HG03025 (cell line): ENCODE measurements around the gene PIP5K1C.

Experiments used
- ATAC-seq: cut with Tn5 transposase; IDR thresholded peaks from one replicate; pipeline ENCODE4 v1.9.1; 2021; ENCODE audit warnings: mild to moderate bottlenecking, moderate library complexity; ENCODE audit not compliant: unreplicated experiment, low FRiP score

PIP5K1C gene

GRCh38 chr19:3614858-3615505 is 85.3 kb downstream of the PIP5K1C start:
- ATAC-seq = no peak

GRCh38 chr19:3613818-3614661 is 86.2 kb downstream of the PIP5K1C start:
- no peak for ATAC-seq

- ATAC-seq = no peak
These were observed 87.1 kb downstream of the PIP5K1C start for GRCh38 chr19:3612901-3613741.

GRCh38 chr19:3612330-3612729 is 87.9 kb downstream of the PIP5K1C start:
- ATAC-seq = no peak

DNA sequence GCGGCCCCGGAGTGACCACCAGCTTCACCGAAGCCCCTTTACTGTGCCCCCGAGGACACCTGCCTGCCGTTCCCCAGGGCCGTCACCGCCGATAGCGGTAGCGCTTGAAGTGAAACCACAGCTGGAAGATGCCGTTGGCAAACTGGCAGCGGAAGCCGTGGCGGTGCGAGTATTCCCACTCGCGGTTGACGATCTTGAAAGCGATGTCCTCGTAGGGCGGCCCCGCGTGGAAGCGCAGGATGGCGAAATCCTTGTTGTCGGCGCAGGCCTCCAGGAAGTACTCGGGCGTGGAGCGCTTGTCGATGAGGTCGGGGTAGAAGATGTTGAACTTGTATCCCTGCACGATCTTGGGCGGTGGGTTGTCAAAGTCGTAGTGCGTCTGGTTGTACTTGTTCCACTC is 88.4 kb downstream of the PIP5K1C start:
- no peak for ATAC-seq

DNA sequence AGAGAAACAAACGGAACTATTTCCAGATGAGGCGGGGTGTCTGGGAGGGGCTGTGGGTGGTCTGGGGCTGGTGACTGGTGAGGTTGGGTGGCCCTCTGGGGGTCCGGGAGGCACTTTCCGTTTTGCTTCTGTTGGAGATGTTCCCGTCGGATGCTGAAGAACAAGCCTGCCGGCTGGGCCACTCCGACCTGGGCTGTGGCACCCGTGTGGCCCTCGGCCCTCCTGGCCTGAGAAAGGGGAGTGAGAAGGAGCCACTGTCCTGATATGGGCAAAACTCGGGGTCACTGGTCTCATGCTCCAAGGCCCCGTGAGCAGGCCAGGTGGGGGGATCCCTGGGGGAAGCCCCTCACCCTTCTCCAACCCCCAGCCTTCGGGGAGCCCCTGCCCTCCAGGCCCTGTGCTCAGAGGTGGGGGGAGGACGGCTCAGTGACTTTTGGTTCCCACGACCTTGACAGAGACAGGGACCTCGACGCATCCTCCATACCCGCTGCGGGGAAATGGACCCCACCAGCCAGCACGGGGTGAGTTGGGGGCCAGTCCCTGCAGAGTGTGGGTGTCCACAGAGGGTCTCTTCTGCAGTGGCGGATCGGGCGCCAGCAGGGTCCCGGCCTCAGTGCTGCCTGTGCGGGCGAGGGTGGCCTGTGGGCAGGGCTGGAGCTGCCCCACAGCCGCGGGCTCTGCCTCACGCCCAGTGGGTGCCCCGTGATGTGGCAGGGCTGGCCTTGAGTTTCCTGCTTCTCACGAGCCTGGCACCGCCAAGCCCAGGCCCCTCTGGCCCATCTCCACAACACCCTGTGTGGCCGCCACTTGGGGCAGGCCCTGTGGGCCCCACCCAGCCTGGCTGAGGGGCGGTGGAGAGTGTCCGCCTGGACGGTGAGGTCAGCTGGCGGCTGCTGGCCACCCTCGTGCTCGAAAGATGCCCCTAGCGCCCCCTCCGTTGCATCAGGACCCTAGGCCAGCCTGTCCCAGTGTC is 89.2 kb downstream of the PIP5K1C start:
- ATAC-seq = no peak

DNA sequence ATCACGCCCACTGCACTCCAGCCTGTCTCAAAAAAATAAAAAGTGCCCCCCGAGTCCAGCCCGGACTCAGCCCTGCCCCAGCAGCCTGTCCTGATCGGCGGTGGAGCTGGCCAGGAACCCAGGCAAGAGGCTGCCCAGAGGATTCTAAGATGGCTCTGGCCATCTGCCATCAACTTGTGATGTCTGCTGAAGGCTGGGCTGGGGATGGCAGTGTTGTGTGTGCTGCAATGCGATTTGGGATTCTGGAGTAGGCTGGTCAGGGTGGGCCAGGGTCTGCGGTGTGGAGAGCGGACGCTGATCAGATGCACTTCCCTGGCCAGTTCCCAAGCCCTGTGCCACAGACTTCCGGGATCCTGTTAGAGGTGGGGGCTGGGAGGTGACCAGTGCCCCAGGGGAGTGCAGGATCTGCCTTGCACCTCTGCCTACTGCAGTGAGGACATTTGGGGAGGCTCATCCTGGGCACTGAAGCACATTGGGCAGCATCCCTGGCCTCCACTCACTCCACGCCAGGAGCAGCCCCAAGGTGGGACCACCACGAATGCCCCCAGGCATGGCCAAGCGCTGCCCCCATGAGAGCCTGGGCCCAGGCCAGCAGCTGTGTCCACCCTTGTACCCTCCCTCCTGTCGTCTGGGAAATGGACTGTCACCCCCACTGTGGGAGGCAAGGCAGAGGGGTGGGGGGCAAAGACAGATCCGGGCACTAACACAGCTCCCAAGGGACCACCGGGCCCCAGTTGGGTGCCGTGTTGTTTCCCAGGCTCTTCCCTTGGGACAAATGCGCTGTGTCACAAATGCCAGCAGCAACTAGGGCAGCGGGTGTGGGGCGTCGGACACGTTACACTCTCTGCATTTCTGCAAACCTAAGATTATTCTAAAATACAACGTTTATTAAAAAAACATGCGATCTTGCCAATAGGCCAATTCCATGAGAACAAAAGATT is 90.2 kb downstream of the PIP5K1C start:
- ATAC-seq = no peak

- no peak for ATAC-seq
These were observed 91.4 kb downstream of the PIP5K1C start for GRCh38 chr19:3608750-3609322.

- ATAC-seq = no peak
These were observed 92.1 kb downstream of the PIP5K1C start for GRCh38 chr19:3608079-3608641.

DNA sequence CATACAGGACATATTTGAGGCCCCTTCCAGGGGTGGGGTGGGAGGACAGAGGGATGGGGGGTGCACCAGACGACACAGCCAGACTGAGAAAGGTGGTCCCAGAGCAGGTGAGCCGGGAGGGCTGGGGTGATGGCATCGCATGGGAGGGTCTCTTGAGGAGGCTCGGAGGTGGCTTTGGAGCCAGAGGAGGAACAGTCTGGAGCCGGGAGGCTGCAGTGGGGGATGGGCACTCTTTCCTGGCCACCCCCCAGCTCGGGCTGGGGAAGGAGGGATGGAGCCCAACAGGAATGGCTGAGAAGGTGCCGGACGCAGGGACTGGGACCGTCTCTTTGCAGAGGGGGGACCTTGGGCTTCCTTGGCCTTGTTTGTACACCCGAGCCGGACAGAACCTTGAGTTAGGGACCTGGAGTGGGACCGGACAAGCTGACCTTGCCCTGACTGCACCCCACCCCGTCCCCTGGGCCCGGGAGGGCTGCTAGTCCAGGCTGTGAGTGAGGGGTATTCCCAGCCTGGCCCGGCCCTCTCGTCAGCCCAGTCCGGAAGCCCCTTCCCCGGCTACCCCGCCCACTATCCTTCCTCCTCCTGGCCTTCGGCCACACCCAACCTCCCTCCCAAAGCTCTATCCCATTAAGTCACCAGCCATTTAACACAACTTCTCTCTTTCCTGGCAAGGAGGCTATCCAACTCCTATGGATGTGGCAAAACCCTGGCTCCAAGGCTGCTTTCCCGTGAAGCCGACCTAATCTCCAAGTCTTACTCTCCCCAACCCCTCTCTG is 92.8 kb downstream of the PIP5K1C start:
- no peak for ATAC-seq

- ATAC-seq = no peak
These were observed 93.5 kb downstream of the PIP5K1C start, which contains the start of gene TBXA2R for GRCh38 chr19:3606690-3607289. Gene TBXA2R, minus strand, starts transcription at chr19:3606875. Its CDS starts 6,241 bp downstream, at chr19:3600634.

- no peak for ATAC-seq
These were observed 94.0 kb downstream of the PIP5K1C start for GRCh38 chr19:3606174-3606689.

DNA sequence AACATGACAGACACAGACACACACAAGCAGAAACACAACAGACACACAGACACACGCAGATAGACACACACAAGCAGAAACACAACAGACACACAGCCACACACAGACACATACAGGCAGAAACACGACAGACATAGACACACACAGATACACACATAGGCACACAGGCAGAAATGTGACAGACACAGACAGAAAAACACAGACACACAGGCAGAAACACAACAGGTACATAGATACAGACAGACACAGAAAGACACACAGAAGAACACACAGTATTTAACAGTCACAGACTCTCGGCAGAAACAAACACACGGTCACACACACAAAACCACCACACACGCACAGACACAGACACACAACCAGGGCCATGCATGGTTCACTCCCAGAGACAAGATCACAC is 94.5 kb downstream of the PIP5K1C start:
- ATAC-seq = no peak

DNA sequence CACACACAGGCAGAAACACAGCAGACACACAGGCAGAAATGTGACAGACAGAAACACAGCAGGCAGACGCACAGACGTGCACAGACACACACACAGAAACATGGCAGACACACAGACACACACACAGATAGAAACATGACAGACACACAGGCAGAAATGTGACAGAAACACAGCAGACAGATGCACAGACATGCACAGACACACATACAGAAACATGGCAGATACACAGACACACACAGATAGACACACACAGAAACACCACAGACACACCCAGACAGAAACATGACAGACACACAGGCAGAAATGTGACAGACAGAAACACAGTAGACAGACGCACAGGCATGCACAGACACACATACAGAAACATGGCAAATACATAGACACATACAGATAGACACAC is 94.9 kb downstream of the PIP5K1C start:
- no peak for ATAC-seq

DNA sequence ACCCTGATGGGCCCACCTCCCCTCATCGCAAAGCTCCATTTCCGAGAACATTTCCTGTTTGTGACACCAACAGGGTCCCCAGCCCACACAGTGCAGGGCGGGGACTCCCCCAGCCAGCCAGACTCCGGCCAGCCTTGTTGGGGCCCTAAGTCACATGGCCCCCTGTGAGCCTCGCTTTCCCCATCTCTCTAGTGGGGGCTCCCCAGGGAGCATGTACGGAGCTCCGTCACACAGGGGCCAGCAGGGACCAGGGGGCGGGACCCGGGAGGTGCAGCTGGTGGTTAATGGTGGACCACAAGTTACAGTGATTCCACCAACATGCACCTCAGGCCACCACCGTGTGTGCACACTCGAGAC is 95.3 kb downstream of the PIP5K1C start:
- no peak for ATAC-seq

DNA sequence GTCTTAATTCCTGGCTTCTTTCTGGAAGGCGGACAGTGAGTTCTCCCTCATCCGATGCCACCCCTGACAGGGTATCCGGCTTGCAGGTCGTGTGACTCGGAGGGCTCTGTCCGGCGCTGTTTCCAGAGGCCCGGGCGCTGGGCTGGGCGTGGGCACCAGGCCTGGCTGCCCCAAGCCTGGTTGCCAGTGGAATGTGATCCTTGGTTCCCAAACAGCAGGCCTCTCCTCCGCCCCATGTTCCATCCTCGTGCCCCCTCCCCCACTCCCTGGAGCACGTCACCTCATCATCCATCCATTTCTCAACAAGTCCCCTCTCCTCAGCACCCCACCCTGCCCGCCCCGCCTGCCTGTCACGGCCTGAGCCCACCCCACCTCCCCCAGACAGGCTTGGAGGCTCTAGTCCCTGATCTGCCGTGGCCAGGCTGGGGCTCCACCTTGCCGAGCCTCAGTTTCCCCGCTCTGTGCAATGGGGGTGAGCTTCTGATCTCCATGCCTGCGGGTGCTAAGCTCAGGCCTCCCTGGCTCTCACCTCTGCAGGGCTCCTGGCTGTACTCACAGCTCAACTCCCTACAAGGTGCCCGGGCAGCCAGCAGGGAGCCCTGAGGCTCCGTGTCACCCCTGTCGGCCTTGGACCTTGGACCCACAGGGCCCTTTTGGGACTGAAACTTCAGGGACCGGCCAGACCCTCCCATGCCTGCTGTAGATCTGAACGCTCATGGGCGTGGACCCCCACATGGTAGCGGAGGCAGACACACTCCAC is 95.9 kb downstream of the PIP5K1C start:
- ATAC-seq = no peak
